HUES64 (cell line): ENCODE measurements around the gene UFSP1. TPM values are rescaled to one million over a fixed set of nuclear protein-coding genes. Genes with fewer than 3 reads are reported as not detected.
"Not testable (repeated sequence)": the region's sequence is repeated elsewhere in the genome, so short reads cannot be mapped to it uniquely, and the experiment has no call there.

Experiments
- H3K27ac ChIP-seq: 2 replicates; pipeline ENCODE4 v1.7.0; 2013; ENCODE audit warnings: low read depth, low read length, inconsistent platforms
- H3K27me3 ChIP-seq: 2 replicates; pipeline ENCODE4 v1.6.1; 2013; ENCODE audit warnings: mild to moderate bottlenecking, low read length; ENCODE audit not compliant: insufficient read depth
- H3K36me3 ChIP-seq: 2 replicates; pipeline ENCODE4 v1.6.1; 2013; ENCODE audit warnings: mild to moderate bottlenecking, low read length; ENCODE audit not compliant: insufficient read depth
- H3K4me1 ChIP-seq: 2 replicates; pipeline ENCODE4 v1.6.1; 2013; ENCODE audit warnings: mild to moderate bottlenecking, low read length, moderate library complexity; ENCODE audit not compliant: insufficient read depth
- H3K4me3 ChIP-seq: 2 replicates; pipeline ENCODE4 v1.5.1; 2013; ENCODE audit warnings: mild to moderate bottlenecking, low read length, moderate library complexity
- H3K9ac ChIP-seq: 2 replicates; pipeline ENCODE4 v1.6.1; 2013; ENCODE audit warnings: mild to moderate bottlenecking, low read depth, low read length
- H3K9me3 ChIP-seq: 2 replicates; pipeline ENCODE4 v1.6.1; 2013; ENCODE audit warnings: low read depth, low read length; ENCODE audit not compliant: insufficient read depth
- WGBS: fragments of 150-250, 120-280 bp; methylation state at CpG from one replicate; pipeline ENCODE4 v1.1.7; 2013; ENCODE audit warnings: missing lambda C conversion rate; 5-methylcytosine and 5-hydroxymethylcytosine counted together
- polyA plus RNA-seq, 2 experiments: library from polyadenylated mRNA; stranded (reverse); fragments of 50-300 nt; gene quantifications; one replicate each; pipeline ENCODE4 v1.2.3, GENCODE V29; 2013

The UFSP1 gene
- 2.5 TPM for polyA plus RNA-seq (2013, experiment 1 of 2)
- polyA plus RNA-seq (2013, experiment 2 of 2), result 2.7 TPM

- peaks cover 45% of the 10 kb centered on the region for H3K36me3 ChIP-seq
- peak within 1 kb of the TSS; percentile 92 for H3K27ac ChIP-seq
- no peaks in the 10 kb centered on the region; the same call in 1 of the 2 replicates for H3K27me3 ChIP-seq
- WGBS, result 3% methylated on average over 70 of the region's 73 CpGs
- peak within 1 kb of the TSS; percentile 96 for H3K9ac ChIP-seq
- H3K4me3 ChIP-seq, result peak within 1 kb of the TSS; percentile 91
- H3K4me1 ChIP-seq, result no peaks in the 10 kb centered on the region
- no peaks in the 10 kb centered on the region for H3K9me3 ChIP-seq
Observed at GRCh38 chr7:100888988-100889750, at the start of gene UFSP1. Gene UFSP1, minus strand, starts transcription at chr7:100889715. Its CDS starts 444 bp downstream, at chr7:100889271.

- not testable (repeated sequence) for H3K9me3 ChIP-seq, H3K36me3 ChIP-seq, H3K27ac ChIP-seq, H3K9ac ChIP-seq, H3K4me1 ChIP-seq, H3K27me3 ChIP-seq, H3K4me3 ChIP-seq
- WGBS, result 97% methylated on average over 7 of the region's 7 CpGs
Observed at GRCh38 chr7:100936167-100936566, 46.7 kb upstream of the UFSP1 start.

- H3K9ac ChIP-seq, H3K4me3 ChIP-seq, H3K27me3 ChIP-seq, H3K36me3 ChIP-seq, H3K4me1 ChIP-seq, H3K27ac ChIP-seq, H3K9me3 ChIP-seq: not testable (repeated sequence)
- no CpG with 5 or more reads among the region's 2 CpGs for WGBS
Observed at GRCh38 chr7:100935381-100935780, 45.9 kb upstream of the UFSP1 start.

- H3K9me3 ChIP-seq, result peaks cover 6% of the 10 kb centered on the region
- H3K27ac ChIP-seq, result no peak overlapping the region
- 84% methylated on average over 4 of the region's 4 CpGs for WGBS
- H3K4me3 ChIP-seq, result no peak overlapping the region
- H3K9ac ChIP-seq, result no peak overlapping the region
- H3K36me3 ChIP-seq, result 0 out of 2 replicates have a peak, but pooled peaks cover 3% of the 10 kb centered on the region
- no peaks in the 10 kb centered on the region for H3K27me3 ChIP-seq
- peaks cover 13% of the 10 kb centered on the region for H3K4me1 ChIP-seq
Observed at GRCh38 chr7:100933734-100934133, 44.2 kb upstream of the UFSP1 start.

GRCh38 chr7:100929808-100930174 is 40.3 kb upstream of the UFSP1 start:
- no peaks in the 10 kb centered on the region for H3K27me3 ChIP-seq
- H3K4me3 ChIP-seq, result peak overlapping the region; percentile 22; the same call in 1 of the 2 replicates
- peaks cover 21% of the 10 kb centered on the region for H3K4me1 ChIP-seq
- 94% methylated on average over 1 of the region's 1 CpG for WGBS
- peak overlapping the region; percentile 65 for H3K9ac ChIP-seq
- 0 out of 2 replicates have a peak, but pooled peaks cover 3% of the 10 kb centered on the region for H3K36me3 ChIP-seq
- H3K27ac ChIP-seq, result peak overlapping the region; percentile 96
- peaks cover 6% of the 10 kb centered on the region for H3K9me3 ChIP-seq

- H3K4me1 ChIP-seq, H3K27ac ChIP-seq, H3K36me3 ChIP-seq, H3K27me3 ChIP-seq, H3K9me3 ChIP-seq, H3K9ac ChIP-seq, H3K4me3 ChIP-seq: not testable (repeated sequence)
- WGBS, result 51% methylated on average over 4 of the region's 4 CpGs
Observed at GRCh38 chr7:100923616-100924015, 34.1 kb upstream of the UFSP1 start.

- no peaks in the 10 kb centered on the region for H3K36me3 ChIP-seq
- no peak overlapping the region for H3K27ac ChIP-seq
- H3K9ac ChIP-seq, result no peak overlapping the region
- no peaks in the 10 kb centered on the region for H3K27me3 ChIP-seq
- no peaks in the 10 kb centered on the region for H3K9me3 ChIP-seq
- no peak overlapping the region for H3K4me3 ChIP-seq
- H3K4me1 ChIP-seq, result no peaks in the 10 kb centered on the region
Observed at GRCh38 chr7:100921039-100921438, 31.5 kb upstream of the UFSP1 start.

- not testable (repeated sequence) for H3K27me3 ChIP-seq, H3K4me3 ChIP-seq, H3K9me3 ChIP-seq, H3K27ac ChIP-seq, H3K36me3 ChIP-seq, H3K9ac ChIP-seq, H3K4me1 ChIP-seq
- WGBS, result 88% methylated on average over 8 of the region's 9 CpGs
Observed at GRCh38 chr7:100919779-100920437, 30.4 kb upstream of the UFSP1 start.

GRCh38 chr7:100919335-100919734 is 29.8 kb upstream of the UFSP1 start:
- H3K4me1 ChIP-seq, H3K27me3 ChIP-seq, H3K9me3 ChIP-seq, H3K36me3 ChIP-seq, H3K27ac ChIP-seq, H3K9ac ChIP-seq, H3K4me3 ChIP-seq: not testable (repeated sequence)
- WGBS, result 95% methylated on average over 5 of the region's 5 CpGs

GRCh38 chr7:100914879-100915447 is 25.4 kb upstream of the UFSP1 start:
- Histone ChIP-seq H3K4me1 (no peaks in the 10 kb centered on the region), H3K9me3 (no peaks in the 10 kb centered on the region), H3K36me3 (no peaks in the 10 kb centered on the region), H3K9ac (no peak overlapping the region), H3K4me3 (no peak overlapping the region), H3K27ac (no peak overlapping the region), H3K27me3 (no peaks in the 10 kb centered on the region)
- WGBS, result 88% methylated on average over 8 of the region's 8 CpGs

- 90% methylated on average over 14 of the region's 15 CpGs for whole genome bisulfite sequencing
- H3K27ac ChIP-seq, result no peak overlapping the region
- H3K36me3 ChIP-seq, result no peaks in the 10 kb centered on the region
- no peaks in the 10 kb centered on the region for H3K4me1 ChIP-seq
- no peak overlapping the region for H3K9ac ChIP-seq
- H3K9me3 ChIP-seq, result no peaks in the 10 kb centered on the region
- no peak overlapping the region for H3K4me3 ChIP-seq
- H3K27me3 ChIP-seq, result no peaks in the 10 kb centered on the region
Observed at GRCh38 chr7:100914208-100914878, 24.8 kb upstream of the UFSP1 start.
